IMR-90 (cell line): ENCODE results near the gene ZNF33B. TPM values are rescaled to one million over a fixed set of nuclear protein-coding genes. Genes with fewer than 3 reads are reported as not detected.

Source experiments
- ATAC-seq: fragments of 200-7000 bp; cut with Tn5 transposase; 2 replicates; pipeline ENCODE4 v1.9.1; 2020; ENCODE audit warnings: low read depth, mild to moderate bottlenecking, moderate library complexity
- BruUV-seq: library from RNA; stranded (reverse); fragments of 400-500 nt; replicated peaks from 2 replicates; lab custom pipeline; 2021; lab: Mats Ljungman, UMichigan
- CTCF ChIA-PET: fragments of 300-600 bp; formaldehyde crosslinking; extraction: SDS; loops from one replicate; lab custom pipeline; 2021; ENCODE audit warnings: antibody characterized with exemption; lab: Yijun Ruan, JAX
- POLR2A ChIA-PET: fragments of 300-600 bp; sonication (Branson Sonifier 250); formaldehyde crosslinking; loops from one replicate; lab custom pipeline; 2022; ENCODE audit warnings: antibody characterized with exemption; ENCODE audit not compliant: unreplicated experiment; lab: Charles Lee
- DNase-seq: peaks from one replicate; pipeline ENCODE4 v3.0.0; 2013
- H2AFZ ChIP-seq: replicated peaks from 2 replicates; pipeline ENCODE3; 2013; ENCODE audit warnings: low read length, mild to moderate bottlenecking; ENCODE audit not compliant: poor library complexity
- H2AK5ac ChIP-seq: 2 replicates; pipeline ENCODE4 v1.6.1; 2013; ENCODE audit warnings: low read depth, low read length, inconsistent platforms
- H2AK9ac ChIP-seq: replicated peaks from 2 replicates; pipeline ENCODE3; 2013; ENCODE audit warnings: mild to moderate bottlenecking, low read depth, low read length, moderate library complexity; ENCODE audit not compliant: poor library complexity
- H2BK120ac ChIP-seq: 2 replicates; pipeline ENCODE4 v1.6.1; 2013; ENCODE audit warnings: low read depth, low read length, inconsistent platforms
- H2BK15ac ChIP-seq: 3 replicates; pipeline ENCODE4 v1.6.1; 2013; ENCODE audit warnings: low read depth, low read length, inconsistent platforms
- H2BK20ac ChIP-seq: 2 replicates; pipeline ENCODE4 v1.6.1; 2013; ENCODE audit warnings: low read depth, mild to moderate bottlenecking, inconsistent platforms, low read length, moderate library complexity
- H2BK5ac ChIP-seq: 2 replicates; pipeline ENCODE4 v1.6.1; 2013; ENCODE audit warnings: mild to moderate bottlenecking, low read depth, low read length, inconsistent platforms; ENCODE audit not compliant: poor library complexity, severe bottlenecking
- H3K14ac ChIP-seq: replicated peaks from 2 replicates; pipeline ENCODE4 v1.6.1; 2013; ENCODE audit warnings: low read depth, low read length, inconsistent platforms
- H3K18ac ChIP-seq: 2 replicates; pipeline ENCODE4 v1.6.1; 2013; ENCODE audit warnings: low read depth, low read length, control low read depth
- H3K23ac ChIP-seq: 2 replicates; pipeline ENCODE4 v1.6.1; 2013; ENCODE audit warnings: low read depth, low read length, inconsistent platforms
- H3K27ac ChIP-seq: 2 replicates; pipeline ENCODE4 v1.5.1; 2013; ENCODE audit warnings: mild to moderate bottlenecking, control low read depth, low read length; ENCODE audit not compliant: insufficient read depth
- H3K27me3 ChIP-seq: 2 replicates; pipeline ENCODE4 v1.6.1; 2013; ENCODE audit warnings: low read length; ENCODE audit not compliant: control insufficient read depth, insufficient read depth
- H3K36me3 ChIP-seq: 2 replicates; pipeline ENCODE4 v1.6.1; 2013; ENCODE audit warnings: low read length, mixed read lengths; ENCODE audit not compliant: control insufficient read depth, insufficient read depth
- H3K4ac ChIP-seq: 2 replicates; pipeline ENCODE4 v1.6.1; 2013; ENCODE audit warnings: low read depth, low read length, inconsistent platforms
- H3K4me1 ChIP-seq: 2 replicates; pipeline ENCODE4 v1.6.1; 2013; ENCODE audit warnings: low read length, mixed read lengths; ENCODE audit not compliant: control insufficient read depth, insufficient read depth
- H3K4me2 ChIP-seq: 2 replicates; pipeline ENCODE4 v1.6.1; 2013; ENCODE audit warnings: low read depth, mild to moderate bottlenecking, control low read depth, low read length, moderate library complexity
- H3K4me3 ChIP-seq: 2 replicates; pipeline ENCODE4 v1.5.1; 2013; ENCODE audit warnings: low read depth, mild to moderate bottlenecking, control low read depth, low read length, moderate library complexity; ENCODE audit not compliant: insufficient read depth
- H3K56ac ChIP-seq: 2 replicates; pipeline ENCODE4 v1.6.1; 2013; ENCODE audit warnings: low read length, inconsistent platforms; ENCODE audit not compliant: insufficient read depth; ENCODE audit errors: extremely low read depth
- H3K79me1 ChIP-seq, 2 experiments: 2 replicates each; pipeline ENCODE4 v1.6.1; 2013; ENCODE audit warnings: low read length in 2 of 2, inconsistent platforms in 1 of 2, low read depth in 1 of 2
- H3K9ac ChIP-seq: 2 replicates; pipeline ENCODE4 v1.6.1; 2013; ENCODE audit warnings: low read depth, low read length, control low read depth
- H3K9me1 ChIP-seq: 2 replicates; pipeline ENCODE4 v1.6.1; 2013; ENCODE audit warnings: low read length, inconsistent platforms; ENCODE audit not compliant: insufficient read depth
- H3K9me3 ChIP-seq: 2 replicates; pipeline ENCODE4 v1.6.1; 2013; ENCODE audit warnings: low read length; ENCODE audit not compliant: control insufficient read depth, insufficient read depth
- H4K20me1 ChIP-seq: 2 replicates; pipeline ENCODE4 v1.6.1; 2013; ENCODE audit warnings: low read length, inconsistent platforms; ENCODE audit not compliant: insufficient read depth
- H4K5ac ChIP-seq: 2 replicates; pipeline ENCODE4 v1.6.1; 2013; ENCODE audit warnings: mild to moderate bottlenecking, low read depth, low read length, control low read depth
- H4K8ac ChIP-seq, 2 experiments: 2 replicates each; pipeline ENCODE4 v1.6.1; 2013; ENCODE audit warnings: low read depth in 2 of 2, low read length in 2 of 2, control low read depth in 1 of 2, inconsistent platforms in 1 of 2
- H4K91ac ChIP-seq: 2 replicates; pipeline ENCODE4 v1.6.1; 2013; ENCODE audit warnings: low read depth, low read length, inconsistent platforms; ENCODE audit not compliant: insufficient read depth
- BHLHE40 ChIP-seq: fragments of 150-350 bp; IDR thresholded peaks from 2 replicates; pipeline ENCODE4 v1.6.1; 2016; ENCODE audit warnings: mild to moderate bottlenecking, low read depth, low read length
- CEBPB ChIP-seq: IDR thresholded peaks from 2 replicates; pipeline ENCODE4 v1.6.1; 2012; ENCODE audit warnings: low read depth, low read length, improper control_type of control experiment
- CHD1 ChIP-seq: IDR thresholded peaks from 2 replicates; pipeline ENCODE4 v1.6.1; 2012; ENCODE audit warnings: low read depth, low read length, improper control_type of control experiment
- ELK1 ChIP-seq: fragments of 150-350 bp; IDR thresholded peaks from 2 replicates; pipeline ENCODE4 v1.6.1; 2016; ENCODE audit warnings: low read depth, mild to moderate bottlenecking, low read length, moderate library complexity, borderline replicate concordance
- FOS ChIP-seq: fragments of 150-350 bp; IDR thresholded peaks from 2 replicates; pipeline ENCODE4 v1.6.1; 2016; ENCODE audit warnings: low read depth, low read length
- MAFK ChIP-seq: IDR thresholded peaks from 2 replicates; pipeline ENCODE4 v1.6.1; 2012; ENCODE audit warnings: low read depth, low read length, improper control_type of control experiment
- MAZ ChIP-seq: IDR thresholded peaks from 2 replicates; pipeline ENCODE4 v1.6.1; 2012; ENCODE audit warnings: low read depth, mild to moderate bottlenecking, low read length, improper control_type of control experiment, moderate library complexity, borderline replicate concordance
- NFE2L2 ChIP-seq: fragments of 150-350 bp; IDR thresholded peaks from 2 replicates; pipeline ENCODE4 v1.6.1; 2016; ENCODE audit warnings: low read depth, mild to moderate bottlenecking, low read length
- POLR2A ChIP-seq: IDR thresholded peaks from 2 replicates; pipeline ENCODE4 v1.6.1; 2012; ENCODE audit warnings: mild to moderate bottlenecking, low read depth, low read length
- RAD21 ChIP-seq: IDR thresholded peaks from 2 replicates; pipeline ENCODE4 v1.6.1; 2012; ENCODE audit warnings: low read length, improper control_type of control experiment
- RCOR1 ChIP-seq: IDR thresholded peaks from 2 replicates; pipeline ENCODE4 v1.6.1; 2012; ENCODE audit warnings: mild to moderate bottlenecking, low read length, improper control_type of control experiment; ENCODE audit not compliant: insufficient replicate concordance
- RFX5 ChIP-seq: IDR thresholded peaks from 2 replicates; pipeline ENCODE4 v1.8.0; 2012; ENCODE audit warnings: low read depth, mild to moderate bottlenecking, low read length, moderate library complexity
- SMC3 ChIP-seq: fragments of 150-350 bp; IDR thresholded peaks from 2 replicates; pipeline ENCODE4 v1.6.1; 2016; ENCODE audit warnings: low read depth, mild to moderate bottlenecking, antibody characterized with exemption, low read length, moderate library complexity
- WGBS, 2 experiments: methylation state at CpG; one replicate each; pipeline versions ENCODE4 v1.1.5 to v1.1.7; 2013; ENCODE audit warnings: missing lambda C conversion rate in 2 of 2; ENCODE audit not compliant: insufficient read length in 1 of 2; ENCODE audit errors: extremely low coverage in 2 of 2; 5-methylcytosine and 5-hydroxymethylcytosine counted together
- dilution Hi-C: fragments of 300-500 bp; cut with HindIII; formaldehyde crosslinking; loops from one replicate; pipeline ENCODE4 v1.14.3; 2018; ENCODE audit warnings: low sequenced_read_pairs; ENCODE audit not compliant: unreplicated experiment
- in situ Hi-C: fragments of 300-500 bp; cut with MboI; formaldehyde crosslinking; loops from 3 replicates; pipeline ENCODE4 v1.14.3; 2019; ENCODE audit warnings: low sequenced_read_pairs, inconsistent platforms, mixed read lengths
- intact Hi-C: fragments of 100-400 bp; cut with micrococcal nuclease; formaldehyde crosslinking; loops from 2 replicates; pipeline ENCODE4 v1.10.0; 2022
- polyA plus RNA-seq, 3 experiments: library from polyadenylated mRNA; depleted of rRNA; stranded (reverse); fragments of >200 nt; gene quantifications; 2 replicates each; pipeline ENCODE4 v1.2.3, GENCODE V29; 2012; ENCODE audit warnings: low replicate concordance in 1 of 3
- total RNA-seq: library from RNA; depleted of rRNA; stranded (reverse); fragments of >200 nt; gene quantifications from 2 replicates; pipeline ENCODE4 v1.2.3, GENCODE V29; 2012
- TF ChIP-seq, protein P1 (sequence below): conservative IDR thresholded peaks from 2 replicates; pipeline ENCODE4 v1.5.1; 2012; ENCODE audit warnings: mild to moderate bottlenecking, low read depth, low read length, improper control_type of control experiment
- TF ChIP-seq, protein P2 (sequence below): fragments of 150-350 bp; IDR thresholded peaks from 2 replicates; pipeline ENCODE4 v1.6.1; 2017; ENCODE audit warnings: mild to moderate bottlenecking, antibody characterized with exemption, low read length, low read depth

The ZNF33B gene
- total and polyA plus RNA-seq, 2 of the 4 experiments (the other 2 are of a cell fraction), result 2.1 to 4.5 TPM

DNA sequence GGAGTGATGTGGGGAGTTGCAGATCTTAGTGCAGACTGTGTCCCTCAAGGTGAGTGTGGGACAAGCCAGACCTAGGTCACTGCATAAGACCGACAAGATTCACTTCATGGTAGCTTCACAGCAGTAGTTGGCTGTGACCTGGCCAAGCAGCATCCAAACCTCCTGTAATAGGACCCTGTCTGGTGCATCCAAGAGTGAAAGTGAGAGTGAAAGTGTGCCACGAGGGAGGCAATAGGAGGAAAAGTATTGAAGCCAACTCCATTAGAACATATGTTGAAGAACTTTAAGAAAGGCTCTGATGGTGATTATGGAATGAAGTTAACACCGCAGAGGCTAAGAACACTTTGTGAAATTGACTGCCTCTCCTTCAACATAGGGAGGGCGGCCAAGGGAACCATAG is 7.8 kb upstream of the ZNF33B start:
- Histone ChIP-seq H3K18ac (no peak overlapping the region), H3K9ac (no peak overlapping the region), H3K23ac (no peak overlapping the region), H2AK9ac (no peak overlapping the region), H3K27ac (no peak overlapping the region), H2BK120ac (no peak overlapping the region), H3K14ac (no peak overlapping the region), H4K91ac (no peak overlapping the region), H3K4me1 (no peaks in the 10 kb centered on the region), H2BK20ac (no peak overlapping the region), H2AK5ac (no peak overlapping the region), H4K20me1 (no peaks in the 10 kb centered on the region), H3K27me3 (no peaks in the 10 kb centered on the region; the same call in 1 of the 2 replicates), H3K9me3 (no peaks in the 10 kb centered on the region), H3K9me1 (no peaks in the 10 kb centered on the region), H2BK5ac (no peak overlapping the region), H2BK15ac (no peak overlapping the region), H4K5ac (no peak overlapping the region), H3K79me1 (no peaks in the 10 kb centered on the region), H2AFZ (no peak overlapping the region), H3K4me3 (no peak overlapping the region), H3K36me3 (no peaks in the 10 kb centered on the region), H4K8ac (no peak overlapping the region), H3K4ac (no peak overlapping the region), H3K4me2 (no peak overlapping the region), H3K56ac (no peak overlapping the region)
- ChIA-PET POLR2A (no interaction called here), CTCF (no interaction called here)
- DNase-seq, result no peak
- 71% methylated on average over 1 of the region's 4 CpGs; no CpG with 5 or more reads in 1 of the 2 experiments for WGBS, 2 experiments
- intact Hi-C loops, result no loop called here
- in situ Hi-C loops, result no loop called here
- no TSS peak for BruUV-seq
- dilution Hi-C loops, result no loop called here
- ATAC-seq, result no peak
- TF ChIP-seq, protein P1, sequence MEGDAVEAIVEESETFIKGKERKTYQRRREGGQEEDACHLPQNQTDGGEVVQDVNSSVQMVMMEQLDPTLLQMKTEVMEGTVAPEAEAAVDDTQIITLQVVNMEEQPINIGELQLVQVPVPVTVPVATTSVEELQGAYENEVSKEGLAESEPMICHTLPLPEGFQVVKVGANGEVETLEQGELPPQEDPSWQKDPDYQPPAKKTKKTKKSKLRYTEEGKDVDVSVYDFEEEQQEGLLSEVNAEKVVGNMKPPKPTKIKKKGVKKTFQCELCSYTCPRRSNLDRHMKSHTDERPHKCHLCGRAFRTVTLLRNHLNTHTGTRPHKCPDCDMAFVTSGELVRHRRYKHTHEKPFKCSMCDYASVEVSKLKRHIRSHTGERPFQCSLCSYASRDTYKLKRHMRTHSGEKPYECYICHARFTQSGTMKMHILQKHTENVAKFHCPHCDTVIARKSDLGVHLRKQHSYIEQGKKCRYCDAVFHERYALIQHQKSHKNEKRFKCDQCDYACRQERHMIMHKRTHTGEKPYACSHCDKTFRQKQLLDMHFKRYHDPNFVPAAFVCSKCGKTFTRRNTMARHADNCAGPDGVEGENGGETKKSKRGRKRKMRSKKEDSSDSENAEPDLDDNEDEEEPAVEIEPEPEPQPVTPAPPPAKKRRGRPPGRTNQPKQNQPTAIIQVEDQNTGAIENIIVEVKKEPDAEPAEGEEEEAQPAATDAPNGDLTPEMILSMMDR, result no peak
- no peak for TF ChIP-seq CEBPB
- no peak for TF ChIP-seq MAZ
- no peak for TF ChIP-seq RFX5
- no peak for TF ChIP-seq BHLHE40
- TF ChIP-seq SMC3, result no peak
- TF ChIP-seq, protein P2, sequence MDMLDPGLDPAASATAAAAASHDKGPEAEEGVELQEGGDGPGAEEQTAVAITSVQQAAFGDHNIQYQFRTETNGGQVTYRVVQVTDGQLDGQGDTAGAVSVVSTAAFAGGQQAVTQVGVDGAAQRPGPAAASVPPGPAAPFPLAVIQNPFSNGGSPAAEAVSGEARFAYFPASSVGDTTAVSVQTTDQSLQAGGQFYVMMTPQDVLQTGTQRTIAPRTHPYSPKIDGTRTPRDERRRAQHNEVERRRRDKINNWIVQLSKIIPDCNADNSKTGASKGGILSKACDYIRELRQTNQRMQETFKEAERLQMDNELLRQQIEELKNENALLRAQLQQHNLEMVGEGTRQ, result no peak
- TF ChIP-seq NFE2L2, result no peak
- no peak for TF ChIP-seq FOS
- TF ChIP-seq RAD21, result no peak
- TF ChIP-seq MAFK, result no peak
- no peak for TF ChIP-seq POLR2A
- TF ChIP-seq RCOR1, result no peak
- TF ChIP-seq ELK1, result no peak
- TF ChIP-seq CHD1, result no peak
